ENCODE data around the gene CD248.

CD248 gene

GRCh38 chr11:66333220-66333877 is 16.5 kb upstream of the CD248 start:
- Histone ChIP-seq H3K4me1 (ENCODE audit: control insufficient read depth, insufficient read depth, low read length) (peaks cover 28% of the 10 kb centered on the region), H3K36me3 (ENCODE audit: control insufficient read depth, insufficient read depth, low read length, severe bottlenecking) (peaks cover 26% of the 10 kb centered on the region), H3K27me3 (replicated peaks; ENCODE audit: control insufficient read depth, insufficient read depth, low read length) (no peaks in the 10 kb centered on the region), H3K4me3 (ENCODE audit: low read length) (no peak overlapping the region), H3K9ac (ENCODE audit: low read length) (no peak overlapping the region), H3K9me3 (ENCODE audit: control insufficient read depth, low read length) (no peaks in the 10 kb centered on the region)
- DNase-seq (ENCODE audit: low read depth): no peak

- Histone ChIP-seq H3K36me3 (ENCODE audit: control insufficient read depth, insufficient read depth, low read length, severe bottlenecking) (peaks cover 26% of the 10 kb centered on the region), H3K27me3 (replicated peaks; ENCODE audit: control insufficient read depth, insufficient read depth, low read length) (no peaks in the 10 kb centered on the region), H3K9ac (ENCODE audit: low read length) (no peak overlapping the region), H3K4me1 (ENCODE audit: control insufficient read depth, insufficient read depth, low read length) (peaks cover 36% of the 10 kb centered on the region), H3K4me3 (ENCODE audit: low read length) (no peak overlapping the region), H3K9me3 (ENCODE audit: control insufficient read depth, low read length) (no peaks in the 10 kb centered on the region)
- DNase-seq (ENCODE audit: low read depth): no peak
Observed at GRCh38 chr11:66332371-66333219, 15.8 kb upstream of the CD248 start.

GRCh38 chr11:66331542-66332370 is 14.9 kb upstream of the CD248 start:
- Histone ChIP-seq H3K4me3 (ENCODE audit: low read length) (no peak overlapping the region), H3K9me3 (ENCODE audit: control insufficient read depth, low read length) (no peaks in the 10 kb centered on the region), H3K9ac (ENCODE audit: low read length) (no peak overlapping the region), H3K4me1 (ENCODE audit: control insufficient read depth, insufficient read depth, low read length) (peaks cover 41% of the 10 kb centered on the region), H3K36me3 (ENCODE audit: control insufficient read depth, insufficient read depth, low read length, severe bottlenecking) (peaks cover 23% of the 10 kb centered on the region), H3K27me3 (replicated peaks; ENCODE audit: control insufficient read depth, insufficient read depth, low read length) (no peaks in the 10 kb centered on the region)
- DNase-seq (ENCODE audit: low read depth): no peak

- Histone ChIP-seq H3K36me3 (ENCODE audit: control insufficient read depth, insufficient read depth, low read length, severe bottlenecking) (peaks cover 23% of the 10 kb centered on the region), H3K27me3 (replicated peaks; ENCODE audit: control insufficient read depth, insufficient read depth, low read length) (no peaks in the 10 kb centered on the region), H3K4me1 (ENCODE audit: control insufficient read depth, insufficient read depth, low read length) (peaks cover 38% of the 10 kb centered on the region), H3K4me3 (ENCODE audit: low read length) (no peak overlapping the region), H3K9me3 (ENCODE audit: control insufficient read depth, low read length) (no peaks in the 10 kb centered on the region), H3K9ac (ENCODE audit: low read length) (no peak overlapping the region)
- no peak for DNase-seq (ENCODE audit: low read depth)
Observed at GRCh38 chr11:66330931-66331330, 14.1 kb upstream of the CD248 start.

GRCh38 chr11:66329165-66329673 is 12.4 kb upstream of the CD248 start:
- Histone ChIP-seq H3K9ac (ENCODE audit: low read length) (no peak overlapping the region), H3K4me3 (ENCODE audit: low read length) (no peak overlapping the region), H3K36me3 (ENCODE audit: control insufficient read depth, insufficient read depth, low read length, severe bottlenecking) (peaks cover 23% of the 10 kb centered on the region), H3K27me3 (replicated peaks; ENCODE audit: control insufficient read depth, insufficient read depth, low read length) (no peaks in the 10 kb centered on the region), H3K4me1 (ENCODE audit: control insufficient read depth, insufficient read depth, low read length) (peaks cover 41% of the 10 kb centered on the region), H3K9me3 (ENCODE audit: control insufficient read depth, low read length) (no peaks in the 10 kb centered on the region)
- DNase-seq (ENCODE audit: low read depth): no peak

DNA sequence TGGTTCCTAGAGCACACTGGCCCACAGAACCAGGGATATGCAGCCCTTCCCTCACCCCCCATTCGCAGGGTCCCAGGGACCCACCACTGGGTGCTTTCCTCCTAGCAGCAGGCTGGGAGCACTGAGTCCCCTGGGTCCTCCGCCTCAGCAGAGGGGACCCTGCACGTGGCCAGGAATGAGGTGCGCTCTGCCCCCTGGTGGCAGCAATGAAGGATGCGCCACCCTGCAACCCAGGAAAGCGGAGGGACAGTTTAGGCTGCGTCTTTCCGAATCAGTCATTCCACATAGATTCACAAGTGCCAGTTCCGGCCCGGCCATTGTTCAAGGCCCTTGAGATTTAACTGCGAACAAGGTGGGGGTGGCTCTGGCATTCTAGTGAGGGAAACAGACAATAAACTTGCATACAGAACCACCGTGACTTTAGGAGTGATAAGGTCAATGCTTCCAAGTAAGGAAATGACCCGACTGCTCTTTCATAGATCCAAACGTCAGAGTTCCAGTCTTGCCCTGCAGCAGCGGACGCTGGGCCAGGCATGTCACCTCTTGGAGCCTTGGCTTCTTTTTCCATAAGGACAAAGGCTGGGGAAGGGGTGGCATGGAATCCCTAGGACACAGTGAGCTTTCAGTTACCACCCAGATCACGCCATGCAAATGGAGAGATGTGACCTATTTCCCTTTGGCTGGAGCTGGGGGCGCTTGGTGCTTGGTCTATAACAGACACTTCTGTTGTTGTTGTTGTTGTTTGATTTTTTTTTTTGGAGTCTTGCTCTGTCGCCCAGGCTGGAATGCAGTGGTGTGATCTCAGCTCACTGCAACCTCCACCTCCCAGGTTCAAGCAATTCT is 11.7 kb upstream of the CD248 start:
- peak overlapping the region; percentile 53 for H3K4me3 ChIP-seq (ENCODE audit: low read length)

GRCh38 chr11:66328031-66328301 is 11.1 kb upstream of the CD248 start:
- H3K4me3 ChIP-seq (ENCODE audit: low read length): peak overlapping the region; percentile 7
- H3K36me3 ChIP-seq (ENCODE audit: control insufficient read depth, insufficient read depth, low read length, severe bottlenecking): peaks cover 16% of the 10 kb centered on the region
- peak overlapping the region; percentile 75 for H3K9ac ChIP-seq (ENCODE audit: low read length)
- peaks cover 53% of the 10 kb centered on the region for H3K4me1 ChIP-seq (ENCODE audit: control insufficient read depth, insufficient read depth, low read length)
- no peaks in the 10 kb centered on the region for H3K27me3 ChIP-seq (replicated peaks; ENCODE audit: control insufficient read depth, insufficient read depth, low read length)
- no peaks in the 10 kb centered on the region for H3K9me3 ChIP-seq (ENCODE audit: control insufficient read depth, low read length)
- no peak for DNase-seq (ENCODE audit: low read depth)

More for the DNA sequence above, 11.7 kb upstream of the CD248 start:
- H3K36me3 ChIP-seq (ENCODE audit: control insufficient read depth, insufficient read depth, low read length, severe bottlenecking): peaks cover 22% of the 10 kb centered on the region
- H3K9me3 ChIP-seq (ENCODE audit: control insufficient read depth, low read length): no peaks in the 10 kb centered on the region
- H3K4me1 ChIP-seq (ENCODE audit: control insufficient read depth, insufficient read depth, low read length): peaks cover 47% of the 10 kb centered on the region
- no peaks in the 10 kb centered on the region for H3K27me3 ChIP-seq (replicated peaks; ENCODE audit: control insufficient read depth, insufficient read depth, low read length)
- H3K9ac ChIP-seq (ENCODE audit: low read length): peak overlapping the region; percentile 75
- DNase-seq (ENCODE audit: low read depth): peak; percentile 89

DNA sequence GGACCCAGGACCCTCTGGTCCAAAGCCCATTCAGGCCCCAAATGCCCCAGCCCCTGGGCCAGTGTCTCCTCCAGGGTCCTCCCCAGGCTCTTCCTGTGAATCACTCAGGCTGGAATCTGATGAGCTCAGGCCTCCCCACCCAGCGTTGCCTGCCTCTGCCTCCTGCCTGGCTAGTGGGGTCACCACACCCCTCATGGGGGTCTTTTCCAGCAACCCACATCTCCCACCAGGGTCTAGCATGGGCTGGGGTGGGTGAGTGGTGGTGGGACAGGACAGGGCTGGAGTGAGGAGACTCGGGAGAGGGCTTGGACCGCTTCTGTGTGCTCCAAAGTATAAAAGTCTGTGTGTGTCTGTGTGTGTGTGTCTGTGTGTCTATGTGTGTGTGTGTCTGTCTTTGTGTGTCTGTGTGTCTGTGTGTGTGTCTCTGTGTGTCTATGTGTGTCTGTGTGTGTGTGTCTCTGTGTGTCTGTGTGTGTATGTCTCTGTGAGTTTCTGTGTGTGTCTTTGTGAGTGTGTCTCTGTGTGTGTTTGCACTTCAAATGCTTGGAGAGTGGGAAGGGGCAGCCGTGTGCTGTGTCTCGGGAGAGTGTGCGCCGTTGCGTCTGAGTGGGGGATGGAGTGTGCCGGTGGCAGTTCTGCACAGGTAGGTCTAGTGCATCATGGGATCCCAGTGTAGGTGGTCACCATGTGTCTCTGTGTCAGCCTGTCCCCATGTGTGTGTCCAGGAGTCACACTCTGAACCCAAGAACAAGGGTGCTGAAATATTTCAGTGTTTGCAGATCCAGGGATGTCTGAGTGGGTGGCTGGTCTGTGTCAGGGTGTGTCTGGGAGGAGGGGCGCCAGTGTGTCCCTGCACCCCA is 10.6 kb upstream of the CD248 start:
- Histone ChIP-seq H3K36me3 (ENCODE audit: control insufficient read depth, insufficient read depth, low read length, severe bottlenecking) (peaks cover 11% of the 10 kb centered on the region), H3K9ac (ENCODE audit: low read length) (peak overlapping the region; percentile 75), H3K4me1 (ENCODE audit: control insufficient read depth, insufficient read depth, low read length) (peaks cover 56% of the 10 kb centered on the region), H3K4me3 (ENCODE audit: low read length) (peak overlapping the region; percentile 7), H3K27me3 (replicated peaks; ENCODE audit: control insufficient read depth, insufficient read depth, low read length) (no peaks in the 10 kb centered on the region), H3K9me3 (ENCODE audit: control insufficient read depth, low read length) (no peaks in the 10 kb centered on the region)
- peak; percentile 73 for DNase-seq (ENCODE audit: low read depth)

GRCh38 chr11:66326261-66327111 is 9.6 kb upstream of the CD248 start:
- no peaks in the 10 kb centered on the region for H3K27me3 ChIP-seq (replicated peaks; ENCODE audit: control insufficient read depth, insufficient read depth, low read length)
- DNase-seq (ENCODE audit: low read depth): peak; percentile 77
- H3K4me1 ChIP-seq (ENCODE audit: control insufficient read depth, insufficient read depth, low read length): peaks cover 65% of the 10 kb centered on the region
- peak overlapping the region; percentile 7 for H3K4me3 ChIP-seq (ENCODE audit: low read length)
- H3K9ac ChIP-seq (ENCODE audit: low read length): peak overlapping the region; percentile 75
- peaks cover 2% of the 10 kb centered on the region for H3K36me3 ChIP-seq (ENCODE audit: control insufficient read depth, insufficient read depth, low read length, severe bottlenecking)
- no peaks in the 10 kb centered on the region for H3K9me3 ChIP-seq (ENCODE audit: control insufficient read depth, low read length)

Measured in adipocyte (in vitro differentiated cells).